ENCODE data around the gene SMIM27. TPM values are rescaled to one million over a fixed set of nuclear protein-coding genes. Genes with fewer than 3 reads are reported as not detected.

The SMIM27 gene
- total RNA-seq, 1 experiment from 2014 or later, result 6.5 TPM

- peak; percentile 62 for DNase-seq (ENCODE audit: low spot score)
- BruUV-seq (replicated peaks), result no TSS peak
- Histone ChIP-seq H3K4me3 (ENCODE audit: low read depth, low read length, poor library complexity, severe bottlenecking) (no peak overlapping the region), H3K4me1 (ENCODE audit: insufficient read depth, low read length, poor library complexity, severe bottlenecking) (no peaks in the 10 kb centered on the region), H3K9me3 (ENCODE audit: low read depth, low read length, poor library complexity, severe bottlenecking) (no peaks in the 10 kb centered on the region), H3K27ac (ENCODE audit: low read depth, low read length, poor library complexity, severe bottlenecking) (no peak overlapping the region), H3K27me3 (replicated peaks; ENCODE audit: insufficient read depth, low read depth, low read length, poor library complexity) (no peaks in the 10 kb centered on the region), H3K36me3 (ENCODE audit: insufficient read depth, low read length, poor library complexity, severe bottlenecking) (no peaks in the 10 kb centered on the region)
- POLR2A ChIA-PET (ENCODE audit: low non-redundant PET), result interaction anchor here (0.8 kb wide), 1 partner anchor 11 kb away, joined by 5 read pairs; no protein-coding TSS in a partner anchor
- CTCF ChIA-PET, result interaction anchor here (0.6 to 2.9 kb wide), 2 partner anchors 55 to 379 kb away, joined by 3 to 26 read pairs; no protein-coding TSS in a partner anchor
- no peak for TF ChIP-seq EZH2 (IDR thresholded peaks at IDR 0.05; ENCODE audit: borderline replicate concordance, low read depth, low read length, poor library complexity, severe bottlenecking)
- TF ChIP-seq, protein P1, sequence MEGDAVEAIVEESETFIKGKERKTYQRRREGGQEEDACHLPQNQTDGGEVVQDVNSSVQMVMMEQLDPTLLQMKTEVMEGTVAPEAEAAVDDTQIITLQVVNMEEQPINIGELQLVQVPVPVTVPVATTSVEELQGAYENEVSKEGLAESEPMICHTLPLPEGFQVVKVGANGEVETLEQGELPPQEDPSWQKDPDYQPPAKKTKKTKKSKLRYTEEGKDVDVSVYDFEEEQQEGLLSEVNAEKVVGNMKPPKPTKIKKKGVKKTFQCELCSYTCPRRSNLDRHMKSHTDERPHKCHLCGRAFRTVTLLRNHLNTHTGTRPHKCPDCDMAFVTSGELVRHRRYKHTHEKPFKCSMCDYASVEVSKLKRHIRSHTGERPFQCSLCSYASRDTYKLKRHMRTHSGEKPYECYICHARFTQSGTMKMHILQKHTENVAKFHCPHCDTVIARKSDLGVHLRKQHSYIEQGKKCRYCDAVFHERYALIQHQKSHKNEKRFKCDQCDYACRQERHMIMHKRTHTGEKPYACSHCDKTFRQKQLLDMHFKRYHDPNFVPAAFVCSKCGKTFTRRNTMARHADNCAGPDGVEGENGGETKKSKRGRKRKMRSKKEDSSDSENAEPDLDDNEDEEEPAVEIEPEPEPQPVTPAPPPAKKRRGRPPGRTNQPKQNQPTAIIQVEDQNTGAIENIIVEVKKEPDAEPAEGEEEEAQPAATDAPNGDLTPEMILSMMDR (conservative IDR thresholded peaks at IDR 0.05; ENCODE audit: low read depth, low read length), result peak; percentile 67
- intact Hi-C loops (cut with micrococcal nuclease; ENCODE audit: unreplicated experiment), result loop anchor here (1.0 to 10.0 kb wide), 3 partner anchors 113 to 636 kb away; no protein-coding TSS in a partner anchor
Measured at GRCh38 chr9:32589083-32589723, 37.1 kb downstream of the SMIM27 start.

- Histone ChIP-seq H3K36me3 (ENCODE audit: insufficient read depth, low read length, poor library complexity, severe bottlenecking) (no peaks in the 10 kb centered on the region), H3K9me3 (ENCODE audit: low read depth, low read length, poor library complexity, severe bottlenecking) (no peaks in the 10 kb centered on the region), H3K27ac (ENCODE audit: low read depth, low read length, poor library complexity, severe bottlenecking) (no peak overlapping the region), H3K4me1 (ENCODE audit: insufficient read depth, low read length, poor library complexity, severe bottlenecking) (no peaks in the 10 kb centered on the region), H3K4me3 (ENCODE audit: low read depth, low read length, poor library complexity, severe bottlenecking) (no peak overlapping the region), H3K27me3 (replicated peaks; ENCODE audit: insufficient read depth, low read depth, low read length, poor library complexity) (no peaks in the 10 kb centered on the region)
- ChIA-PET POLR2A (ENCODE audit: low non-redundant PET) (no interaction called here), CTCF (interaction anchor here (2.9 kb wide), 1 partner anchor 378 kb away, joined by 26 read pairs; no protein-coding TSS in a partner anchor)
- no TSS peak for BruUV-seq (replicated peaks)
- intact Hi-C loops (cut with micrococcal nuclease; ENCODE audit: unreplicated experiment), result loop anchor here (5.0 kb wide), 1 partner anchor 312 kb away; no protein-coding TSS in a partner anchor
- TF ChIP-seq, protein P1 (conservative IDR thresholded peaks at IDR 0.05; ENCODE audit: low read depth, low read length), result no peak
- TF ChIP-seq EZH2 (IDR thresholded peaks at IDR 0.05; ENCODE audit: borderline replicate concordance, low read depth, low read length, poor library complexity, severe bottlenecking), result no peak
- no peak for DNase-seq (ENCODE audit: low spot score)
Measured at GRCh38 chr9:32590476-32590875, 38.3 kb downstream of the SMIM27 start.

GRCh38 chr9:32590898-32591297 is 38.8 kb downstream of the SMIM27 start:
- intact Hi-C loops (cut with micrococcal nuclease; ENCODE audit: unreplicated experiment), result loop anchor here (5.0 kb wide), 1 partner anchor 311 kb away; no protein-coding TSS in a partner anchor
- ChIA-PET POLR2A (ENCODE audit: low non-redundant PET) (no interaction called here), CTCF (interaction anchor here (2.9 kb wide), 1 partner anchor 377 kb away, joined by 26 read pairs; no protein-coding TSS in a partner anchor)
- H3K36me3 ChIP-seq (ENCODE audit: insufficient read depth, low read length, poor library complexity, severe bottlenecking), result no peaks in the 10 kb centered on the region
- no peaks in the 10 kb centered on the region for H3K4me1 ChIP-seq (ENCODE audit: insufficient read depth, low read length, poor library complexity, severe bottlenecking)
- no peak overlapping the region for H3K4me3 ChIP-seq (ENCODE audit: low read depth, low read length, poor library complexity, severe bottlenecking)
- TF ChIP-seq EZH2 (IDR thresholded peaks at IDR 0.05; ENCODE audit: borderline replicate concordance, low read depth, low read length, poor library complexity, severe bottlenecking), result no peak
- TF ChIP-seq, protein P1 (conservative IDR thresholded peaks at IDR 0.05; ENCODE audit: low read depth, low read length), result no peak
- BruUV-seq (replicated peaks), result no TSS peak
- no peaks in the 10 kb centered on the region for H3K27me3 ChIP-seq (replicated peaks; ENCODE audit: insufficient read depth, low read depth, low read length, poor library complexity)
- no peaks in the 10 kb centered on the region for H3K9me3 ChIP-seq (ENCODE audit: low read depth, low read length, poor library complexity, severe bottlenecking)
- DNase-seq (ENCODE audit: low spot score), result no peak
- H3K27ac ChIP-seq (ENCODE audit: low read depth, low read length, poor library complexity, severe bottlenecking), result no peak overlapping the region

Data from A673 (cell line).